IPS-20b (cell line): Measurements from ENCODE around the gene SS18L1.

ENCODE experiments used
- H3K27ac ChIP-seq: one replicate; pipeline ENCODE4 v1.5.1; 2013; ENCODE audit warnings: low read length
- H3K27me3 ChIP-seq: 2 replicates; pipeline ENCODE4 v1.6.1; 2013; ENCODE audit warnings: mild to moderate bottlenecking, low read length, inconsistent platforms; ENCODE audit not compliant: insufficient read depth
- H3K36me3 ChIP-seq: 2 replicates; pipeline ENCODE4 v1.6.1; 2013; ENCODE audit warnings: low read depth, mild to moderate bottlenecking, inconsistent platforms, low read length, moderate library complexity; ENCODE audit not compliant: insufficient read depth
- H3K4me1 ChIP-seq: 2 replicates; pipeline ENCODE4 v1.6.1; 2013; ENCODE audit warnings: mild to moderate bottlenecking, control low read depth, inconsistent platforms, low read length, moderate library complexity; ENCODE audit not compliant: insufficient read depth
- H3K4me3 ChIP-seq: 2 replicates; pipeline ENCODE4 v1.5.1; 2013; ENCODE audit warnings: mild to moderate bottlenecking, low read length, inconsistent platforms
- H3K9ac ChIP-seq: 2 replicates; pipeline ENCODE4 v1.6.1; 2013; ENCODE audit warnings: low read depth, mild to moderate bottlenecking, inconsistent platforms, low read length, moderate library complexity
- H3K9me3 ChIP-seq: 2 replicates; pipeline ENCODE4 v1.6.1; 2013; ENCODE audit warnings: mild to moderate bottlenecking, low read depth, low read length, inconsistent platforms; ENCODE audit not compliant: insufficient read depth

SS18L1 gene

DNA sequence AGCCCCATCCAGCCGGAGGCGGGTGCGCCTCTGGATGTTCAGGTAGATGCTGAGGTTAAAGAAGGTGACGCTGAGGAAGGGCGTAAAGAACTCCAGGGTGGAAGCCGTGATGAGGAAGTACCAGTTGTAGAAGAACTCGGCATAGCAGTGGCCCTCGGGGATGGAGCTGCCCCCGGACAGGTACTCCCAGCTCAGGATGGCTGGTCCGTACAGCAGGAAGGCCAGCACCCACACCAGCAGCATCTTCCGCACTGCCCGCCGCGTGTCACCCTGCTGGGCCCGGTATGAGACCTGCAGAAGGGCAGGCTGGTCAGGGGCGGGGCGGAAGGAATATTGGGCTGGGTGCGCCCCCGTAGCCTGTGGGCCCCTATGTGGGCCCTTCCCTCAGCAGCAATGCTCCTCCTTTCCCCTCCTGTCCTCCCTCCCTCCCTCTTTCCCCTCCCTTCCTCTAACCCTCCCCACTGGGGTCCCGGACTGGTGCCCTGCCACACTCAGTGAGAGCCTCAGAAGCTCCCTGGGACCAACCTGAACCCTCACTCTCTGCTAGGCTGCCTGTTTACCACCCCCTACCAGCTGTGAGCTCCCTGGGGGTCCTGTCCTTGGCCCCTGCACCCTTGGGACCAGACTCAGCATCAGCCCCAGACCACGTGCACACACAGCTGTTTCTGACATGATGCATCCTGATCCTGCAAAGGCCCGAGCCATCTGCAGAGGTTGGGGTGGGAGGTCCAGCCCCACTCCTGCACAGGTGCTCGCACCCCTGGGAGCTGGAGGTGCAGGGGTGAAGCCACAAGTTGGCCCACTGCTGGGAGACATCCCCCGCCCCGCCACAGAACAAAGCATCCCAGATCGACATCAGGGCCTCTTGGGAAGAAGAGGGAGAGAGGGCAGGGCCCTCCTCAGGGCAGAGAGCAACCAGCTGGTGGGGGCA is 73.3 kb downstream of the SS18L1 start:
- no peaks in the 10 kb centered on the region for H3K9me3 ChIP-seq
- peaks cover 60% of the 10 kb centered on the region for H3K27me3 ChIP-seq
- no peak overlapping the region for H3K4me3 ChIP-seq
- peaks cover 3% of the 10 kb centered on the region; the same call in 1 of the 2 replicates for H3K4me1 ChIP-seq
- H3K27ac ChIP-seq = no peak overlapping the region
- H3K9ac ChIP-seq = no peak overlapping the region
- no peaks in the 10 kb centered on the region for H3K36me3 ChIP-seq

- Histone ChIP-seq H3K9me3 (no peaks in the 10 kb centered on the region), H3K4me1 (peaks cover 3% of the 10 kb centered on the region; the same call in 1 of the 2 replicates), H3K27me3 (peaks cover 72% of the 10 kb centered on the region), H3K36me3 (no peaks in the 10 kb centered on the region), H3K4me3 (peak overlapping the region; percentile 64; the same call in 1 of the 2 replicates), H3K27ac (no peak overlapping the region), H3K9ac (no peak overlapping the region)
Measured at GRCh38 chr20:62217913-62218773, 74.6 kb downstream of the SS18L1 start.

- Histone ChIP-seq H3K9ac (no peak overlapping the region; the same call in 1 of the 2 replicates), H3K9me3 (no peaks in the 10 kb centered on the region), H3K27ac (no peak overlapping the region), H3K27me3 (peaks cover 78% of the 10 kb centered on the region), H3K4me3 (peak overlapping the region; percentile 64), H3K36me3 (no peaks in the 10 kb centered on the region), H3K4me1 (peaks cover 3% of the 10 kb centered on the region; the same call in 1 of the 2 replicates)
Measured at GRCh38 chr20:62219101-62219991, 75.8 kb downstream of the SS18L1 start.

- Histone ChIP-seq H3K4me3 (peak within 1 kb of the TSS; percentile 64), H3K27me3 (peaks cover 83% of the 10 kb centered on the region), H3K36me3 (no peaks in the 10 kb centered on the region), H3K9ac (no peak within 1 kb of the TSS), H3K4me1 (peaks cover 3% of the 10 kb centered on the region; the same call in 1 of the 2 replicates), H3K27ac (no peak within 1 kb of the TSS), H3K9me3 (no peaks in the 10 kb centered on the region)
Measured at GRCh38 chr20:62219992-62220665, 76.6 kb downstream of the SS18L1 start, which contains the start of gene HRH3. Gene HRH3 (minus strand): TSS chr20:62220278. CDS start chr20:62219970, 308 bp downstream.

GRCh38 chr20:62220666-62221568 is 77.3 kb downstream of the SS18L1 start:
- Histone ChIP-seq H3K9ac (no peak overlapping the region), H3K27ac (no peak overlapping the region), H3K36me3 (no peaks in the 10 kb centered on the region), H3K4me1 (peaks cover 3% of the 10 kb centered on the region; the same call in 1 of the 2 replicates), H3K27me3 (peaks cover 88% of the 10 kb centered on the region), H3K4me3 (peak overlapping the region; percentile 50), H3K9me3 (no peaks in the 10 kb centered on the region)

GRCh38 chr20:62222266-62222850 is 78.8 kb downstream of the SS18L1 start:
- no peaks in the 10 kb centered on the region for H3K9me3 ChIP-seq
- H3K27me3 ChIP-seq = peaks cover 83% of the 10 kb centered on the region
- H3K4me3 ChIP-seq = no peak overlapping the region
- no peaks in the 10 kb centered on the region for H3K36me3 ChIP-seq
- no peak overlapping the region for H3K9ac ChIP-seq
- no peak overlapping the region for H3K27ac ChIP-seq
- H3K4me1 ChIP-seq = peaks cover 3% of the 10 kb centered on the region; the same call in 1 of the 2 replicates

GRCh38 chr20:62222972-62223371 is 79.4 kb downstream of the SS18L1 start:
- Histone ChIP-seq H3K4me1 (peaks cover 3% of the 10 kb centered on the region; the same call in 1 of the 2 replicates), H3K4me3 (no peak overlapping the region), H3K9me3 (no peaks in the 10 kb centered on the region), H3K27me3 (peaks cover 77% of the 10 kb centered on the region), H3K27ac (no peak overlapping the region), H3K9ac (no peak overlapping the region), H3K36me3 (no peaks in the 10 kb centered on the region)

DNA sequence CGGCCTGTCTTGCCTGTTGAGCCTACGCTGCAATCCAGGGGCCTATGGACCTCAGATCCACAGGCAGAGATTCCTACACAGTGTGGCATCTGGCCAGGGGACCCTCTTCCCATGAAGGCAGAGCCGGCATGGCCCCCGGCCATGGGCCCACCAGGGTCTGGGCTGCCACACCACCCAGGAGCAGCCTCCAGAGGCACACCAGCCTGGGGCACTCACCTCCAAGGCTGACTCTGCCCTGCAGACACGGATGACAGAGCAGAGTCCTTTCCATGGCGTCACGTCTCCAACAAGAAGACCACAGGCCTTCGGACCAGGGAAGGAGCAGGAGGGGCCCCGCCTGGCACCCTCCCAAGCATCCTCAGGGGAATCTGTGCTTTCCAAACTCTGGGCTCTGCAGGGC is 80.0 kb downstream of the SS18L1 start:
- Histone ChIP-seq H3K9me3 (no peaks in the 10 kb centered on the region), H3K9ac (no peak overlapping the region), H3K4me1 (peaks cover 3% of the 10 kb centered on the region; the same call in 1 of the 2 replicates), H3K4me3 (no peak overlapping the region), H3K36me3 (no peaks in the 10 kb centered on the region), H3K27me3 (peaks cover 71% of the 10 kb centered on the region), H3K27ac (no peak overlapping the region)

GRCh38 chr20:62224113-62224855 is 80.7 kb downstream of the SS18L1 start:
- Histone ChIP-seq H3K9me3 (no peaks in the 10 kb centered on the region), H3K36me3 (no peaks in the 10 kb centered on the region), H3K27ac (no peak overlapping the region), H3K9ac (no peak overlapping the region), H3K27me3 (peaks cover 64% of the 10 kb centered on the region), H3K4me3 (no peak overlapping the region), H3K4me1 (no peaks in the 10 kb centered on the region; the same call in 1 of the 2 replicates)
